Thoracic aorta (tissue), 2 donors: ENCODE data around the gene FLNC. TPM values are rescaled to one million over a fixed set of nuclear protein-coding genes. Genes with fewer than 3 reads are reported as not detected.

ENCODE experiments used
- ATAC-seq: fragments of 150-250 bp; one replicate; pipeline ENCODE4 v1.8.0; 2017; ENCODE audit warnings: low read depth; ENCODE audit not compliant: insufficient number of reproducible peaks, low FRiP score
- DNase-seq: peaks from one replicate; pipeline ENCODE4 v3.0.0-alpha.2; 2020; ENCODE audit warnings: low spot score
- H3K27ac ChIP-seq, 2 donors: fragments of 200-600 bp; sonication (generic); 1 replicate in 1 of 2; 2 replicates in 1 of 2; pipeline ENCODE4 v1.5.1; 2016; ENCODE audit warnings: mild to moderate bottlenecking in 2 of 2, moderate library complexity in 2 of 2
- H3K27me3 ChIP-seq: fragments of 200-600 bp; sonication (generic); replicated peaks from 2 replicates; pipeline ENCODE4 v1.6.0; 2016; ENCODE audit warnings: mild to moderate bottlenecking; ENCODE audit not compliant: insufficient read depth
- H3K36me3 ChIP-seq: fragments of 200-600 bp; sonication (generic); one replicate; pipeline ENCODE4 v1.5.1; 2016
- H3K4me1 ChIP-seq, 2 donors: fragments of 200-600 bp; sonication (generic); 1 replicate in 1 of 2; 2 replicates in 1 of 2; pipeline versions ENCODE4 v1.5.1 to v1.6.0; 2016; ENCODE audit warnings: low read depth in 2 of 2, mild to moderate bottlenecking in 1 of 2; ENCODE audit not compliant: control insufficient read depth in 1 of 2
- H3K4me3 ChIP-seq: fragments of 200-600 bp; sonication (generic); 2 replicates; pipeline ENCODE4 v1.5.1; 2016; ENCODE audit warnings: mild to moderate bottlenecking
- H3K9me3 ChIP-seq: fragments of 200-600 bp; sonication (generic); 2 replicates; pipeline ENCODE4 v1.5.1; 2016
- CTCF ChIP-seq: fragments of 200-600 bp; sonication (generic); IDR thresholded peaks from one replicate; pipeline ENCODE4 v1.5.1; 2019; ENCODE audit warnings: antibody characterized with exemption
- total RNA-seq, 2 donors: library from RNA; depleted of rRNA; stranded (reverse); fragments of >200 nt; gene quantifications; one replicate each; pipeline versions ENCODE4 v1.1.0 to v1.2.3, GENCODE V29; 2016

The FLNC gene
- total RNA-seq, 2 donors from 2014 or later = 157 to 273 TPM

DNA sequence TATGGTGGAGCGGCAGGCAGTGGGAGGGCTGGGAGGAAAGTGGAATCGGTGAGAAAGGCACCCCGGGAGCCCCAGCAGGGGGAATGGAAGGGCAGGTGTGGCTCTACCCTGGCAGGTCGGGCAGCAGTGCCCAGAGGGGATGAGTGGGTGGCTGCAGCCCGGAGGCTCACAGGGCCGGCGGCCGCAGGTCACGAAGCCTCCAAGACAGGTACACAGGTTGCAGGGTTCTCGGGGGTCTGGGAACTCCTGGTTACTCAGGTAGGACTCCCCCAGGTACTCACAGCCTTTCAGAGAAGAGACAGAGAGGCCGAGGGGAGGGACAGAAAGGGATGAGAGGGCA is 58.5 kb downstream of the FLNC start:
- Histone ChIP-seq H3K36me3 (no peaks in the 10 kb centered on the region), H3K9me3 (no peaks in the 10 kb centered on the region), H3K4me1 (no peaks in the 10 kb centered on the region), H3K27ac (no peak overlapping the region), H3K27me3 (no peaks in the 10 kb centered on the region), H3K4me3 (no peak overlapping the region)
- DNase-seq = no peak
- no peak for ATAC-seq
- TF ChIP-seq CTCF = no peak

GRCh38 chr7:128889121-128889520 is 58.9 kb downstream of the FLNC start:
- Histone ChIP-seq H3K36me3 (no peaks in the 10 kb centered on the region), H3K27ac (no peak overlapping the region), H3K27me3 (no peaks in the 10 kb centered on the region), H3K9me3 (no peaks in the 10 kb centered on the region), H3K4me1 (no peaks in the 10 kb centered on the region), H3K4me3 (no peak overlapping the region)
- DNase-seq (no peak), ATAC-seq (no peak)
- TF ChIP-seq CTCF = no peak

DNA sequence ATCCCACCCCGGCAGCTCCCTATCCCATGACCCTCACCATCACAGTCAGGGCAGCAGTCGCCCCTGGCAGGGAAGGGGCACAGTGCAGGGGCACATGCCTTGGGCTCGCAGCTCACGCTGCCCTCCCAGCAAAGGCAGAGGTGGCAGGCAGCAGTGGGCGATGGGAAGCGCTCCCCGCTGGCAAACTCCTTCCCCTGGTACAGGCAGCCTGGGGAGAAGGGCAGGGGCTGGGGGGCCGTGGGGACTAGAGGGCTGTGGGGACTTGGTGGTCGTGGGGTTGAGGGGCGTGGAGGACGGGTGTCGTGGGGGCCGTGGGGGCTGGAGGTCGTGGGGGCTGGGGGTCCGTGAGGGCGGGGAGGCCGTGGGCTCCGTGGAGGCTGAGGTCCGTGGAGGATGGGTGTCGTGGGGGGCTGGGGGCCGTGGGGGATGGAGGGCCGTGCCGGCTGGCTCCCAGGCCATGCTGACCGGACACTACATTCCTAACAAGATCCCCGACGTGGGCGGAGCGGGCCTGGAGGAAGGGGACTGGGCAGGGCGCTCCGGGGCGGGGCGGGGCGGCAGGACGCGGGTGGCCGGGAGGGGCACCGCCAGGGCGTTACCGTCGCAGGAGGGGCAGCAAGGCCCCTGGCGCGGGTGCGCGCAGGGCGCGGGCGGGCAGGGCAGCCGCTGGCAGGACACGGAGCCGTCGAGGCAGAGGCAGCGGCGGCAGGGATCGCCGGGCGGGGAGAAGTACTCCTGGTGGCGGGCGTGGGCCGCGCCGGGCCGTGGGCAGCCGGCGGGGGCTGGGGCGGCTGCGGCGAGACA is 60.3 kb downstream of the FLNC start:
- no peak for TF ChIP-seq CTCF
- ATAC-seq = peak; percentile 9
- Histone ChIP-seq H3K36me3 (no peaks in the 10 kb centered on the region), H3K9me3 (no peaks in the 10 kb centered on the region), H3K4me3 (peak overlapping the region; percentile 53), H3K27me3 (no peaks in the 10 kb centered on the region), H3K27ac (no peak overlapping the region), H3K4me1 (no peaks in the 10 kb centered on the region)
- DNase-seq = no peak

DNA sequence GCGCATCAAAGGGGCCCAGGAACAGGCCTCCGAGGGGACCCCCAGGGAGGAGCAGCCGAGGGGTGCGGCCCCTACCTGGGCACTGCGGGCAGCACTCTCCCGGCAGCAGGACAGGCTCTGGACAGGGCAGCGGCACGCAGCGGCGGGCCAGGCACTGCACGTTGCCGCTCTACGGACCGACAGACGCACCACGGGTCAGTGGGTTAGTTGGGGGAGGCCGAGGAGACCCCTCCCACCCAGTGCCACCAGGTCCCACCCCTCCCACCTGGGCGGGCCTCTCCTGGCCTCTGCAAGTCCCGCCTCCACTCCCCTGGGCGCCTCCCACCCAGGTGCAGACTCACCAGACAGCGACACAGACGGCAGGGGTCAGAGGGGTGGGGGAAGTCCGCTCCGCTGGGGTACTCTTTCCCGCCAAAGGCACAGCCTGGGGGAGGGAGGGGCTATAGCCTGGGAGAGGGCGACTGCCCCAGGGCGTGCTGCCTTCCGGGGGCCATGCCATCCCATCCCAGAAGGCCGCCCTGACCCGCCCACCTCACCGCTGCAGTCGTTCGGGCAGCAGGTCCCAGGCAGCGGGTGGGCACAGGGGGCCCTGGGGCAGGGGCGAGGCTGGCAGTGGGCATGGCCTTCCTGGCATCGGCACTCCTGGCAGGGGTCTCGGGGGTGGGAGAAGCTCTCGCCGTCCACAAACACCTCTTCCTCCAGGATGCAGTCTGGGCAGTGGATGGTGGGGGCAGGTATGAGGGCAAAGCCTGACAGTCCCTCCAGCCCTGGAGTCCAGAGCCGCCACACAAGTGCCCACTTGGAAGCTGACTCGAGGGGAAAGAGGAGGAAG is 61.1 kb downstream of the FLNC start:
- TF ChIP-seq CTCF = no peak
- no peaks in the 10 kb centered on the region for H3K4me1 ChIP-seq
- H3K27ac ChIP-seq = no peak overlapping the region
- DNase-seq (no peak), ATAC-seq (peak; percentile 15)
- no peaks in the 10 kb centered on the region for H3K36me3 ChIP-seq
- no peaks in the 10 kb centered on the region for H3K27me3 ChIP-seq
- H3K9me3 ChIP-seq = no peaks in the 10 kb centered on the region
- peak overlapping the region; percentile 53 for H3K4me3 ChIP-seq

DNA sequence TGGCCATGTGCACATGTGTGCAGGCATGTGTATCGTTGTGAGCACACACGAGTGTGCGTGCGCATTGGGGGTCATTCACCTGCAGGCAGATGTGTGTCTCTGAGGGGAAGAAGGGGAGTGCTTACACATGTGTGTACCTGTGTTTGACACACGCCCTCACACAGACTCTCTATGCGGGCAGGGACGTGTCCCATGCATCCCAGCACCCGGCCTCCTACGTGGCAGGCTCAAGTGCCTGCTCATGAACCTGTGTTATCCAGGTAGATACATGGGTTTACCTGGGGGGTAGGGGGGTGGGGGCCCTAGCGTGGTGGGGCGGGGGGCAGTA is 61.7 kb downstream of the FLNC start:
- Histone ChIP-seq H3K36me3 (no peaks in the 10 kb centered on the region), H3K27me3 (no peaks in the 10 kb centered on the region), H3K9me3 (no peaks in the 10 kb centered on the region), H3K27ac (no peak overlapping the region), H3K4me1 (no peaks in the 10 kb centered on the region), H3K4me3 (no peak overlapping the region)
- DNase-seq = no peak
- no peak for TF ChIP-seq CTCF
- no peak for ATAC-seq
